ENCODE results near the gene UBE2J2. TPM values are rescaled to one million over a fixed set of nuclear protein-coding genes. Genes with fewer than 3 reads are reported as not detected.

The UBE2J2 gene
- total RNA-seq, 6 experiments from 2014 or later, result 56.2 to 67.9 (median 61.1) TPM

DNA sequence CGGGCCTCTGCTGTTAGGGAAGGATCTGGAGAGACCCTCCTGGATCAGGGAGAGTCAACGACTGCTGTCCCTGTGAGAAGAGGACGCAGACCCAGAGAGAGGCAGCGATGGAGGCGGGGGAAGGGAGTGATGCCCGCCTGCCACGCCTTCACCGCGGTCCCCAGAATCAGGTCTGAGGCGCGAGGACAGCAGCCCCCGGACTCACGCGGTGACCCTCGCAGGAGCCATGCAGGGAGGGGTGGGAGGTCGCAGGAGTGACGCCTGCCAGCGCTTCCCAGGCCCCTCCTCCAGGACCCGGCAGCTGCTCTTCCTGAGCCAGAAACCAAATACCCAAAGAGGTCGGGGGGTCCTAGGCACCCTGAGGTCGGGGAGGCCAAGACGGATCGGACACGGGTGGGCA is 53.5 kb downstream of the UBE2J2 start:
- no peak for DNase-seq
- Mint-ChIP-seq H3K27me3 (ENCODE audit: insufficient read depth) (0 out of 2 replicates have a peak, but pooled peaks cover 1% of the 10 kb centered on the region), H3K4me3 (no peak overlapping the region), H3K36me3 (ENCODE audit: low read depth) (peaks cover 27% of the 10 kb centered on the region), H3K4me1 (ENCODE audit: low read depth) (no peaks in the 10 kb centered on the region), H3K9me3 (no peaks in the 10 kb centered on the region), H3K27ac (no peak overlapping the region)
- TF ChIP-seq, protein P1, sequence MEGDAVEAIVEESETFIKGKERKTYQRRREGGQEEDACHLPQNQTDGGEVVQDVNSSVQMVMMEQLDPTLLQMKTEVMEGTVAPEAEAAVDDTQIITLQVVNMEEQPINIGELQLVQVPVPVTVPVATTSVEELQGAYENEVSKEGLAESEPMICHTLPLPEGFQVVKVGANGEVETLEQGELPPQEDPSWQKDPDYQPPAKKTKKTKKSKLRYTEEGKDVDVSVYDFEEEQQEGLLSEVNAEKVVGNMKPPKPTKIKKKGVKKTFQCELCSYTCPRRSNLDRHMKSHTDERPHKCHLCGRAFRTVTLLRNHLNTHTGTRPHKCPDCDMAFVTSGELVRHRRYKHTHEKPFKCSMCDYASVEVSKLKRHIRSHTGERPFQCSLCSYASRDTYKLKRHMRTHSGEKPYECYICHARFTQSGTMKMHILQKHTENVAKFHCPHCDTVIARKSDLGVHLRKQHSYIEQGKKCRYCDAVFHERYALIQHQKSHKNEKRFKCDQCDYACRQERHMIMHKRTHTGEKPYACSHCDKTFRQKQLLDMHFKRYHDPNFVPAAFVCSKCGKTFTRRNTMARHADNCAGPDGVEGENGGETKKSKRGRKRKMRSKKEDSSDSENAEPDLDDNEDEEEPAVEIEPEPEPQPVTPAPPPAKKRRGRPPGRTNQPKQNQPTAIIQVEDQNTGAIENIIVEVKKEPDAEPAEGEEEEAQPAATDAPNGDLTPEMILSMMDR (IDR thresholded peaks at IDR 0.05), result no peak

DNA sequence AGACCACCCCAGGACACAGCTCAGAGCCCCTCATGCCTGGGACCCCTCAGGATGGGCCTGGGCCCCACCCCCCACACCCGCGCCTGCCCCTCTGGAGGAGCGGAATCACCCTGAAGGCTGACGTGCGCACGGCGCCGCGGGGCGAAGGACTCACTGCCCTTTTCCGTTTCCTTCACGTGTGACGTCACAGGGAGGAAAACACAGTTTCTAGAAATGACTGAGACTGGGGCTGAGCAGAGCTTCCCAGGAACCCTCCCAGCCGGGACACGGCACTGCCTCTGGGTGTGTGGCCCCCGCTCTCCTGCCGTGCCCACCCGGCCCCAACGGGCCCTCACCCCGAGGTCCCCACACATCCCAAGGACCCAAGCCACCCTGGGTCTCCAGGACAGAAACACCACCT is 54.3 kb downstream of the UBE2J2 start:
- Mint-ChIP-seq H3K27ac (no peak overlapping the region), H3K4me1 (ENCODE audit: low read depth) (no peaks in the 10 kb centered on the region), H3K4me3 (no peak overlapping the region), H3K27me3 (ENCODE audit: insufficient read depth) (0 out of 2 replicates have a peak, but pooled peaks cover 1% of the 10 kb centered on the region), H3K9me3 (no peaks in the 10 kb centered on the region), H3K36me3 (ENCODE audit: low read depth) (peaks cover 23% of the 10 kb centered on the region)
- no peak for DNase-seq
- TF ChIP-seq, protein P1 (IDR thresholded peaks at IDR 0.05), result no peak

DNA sequence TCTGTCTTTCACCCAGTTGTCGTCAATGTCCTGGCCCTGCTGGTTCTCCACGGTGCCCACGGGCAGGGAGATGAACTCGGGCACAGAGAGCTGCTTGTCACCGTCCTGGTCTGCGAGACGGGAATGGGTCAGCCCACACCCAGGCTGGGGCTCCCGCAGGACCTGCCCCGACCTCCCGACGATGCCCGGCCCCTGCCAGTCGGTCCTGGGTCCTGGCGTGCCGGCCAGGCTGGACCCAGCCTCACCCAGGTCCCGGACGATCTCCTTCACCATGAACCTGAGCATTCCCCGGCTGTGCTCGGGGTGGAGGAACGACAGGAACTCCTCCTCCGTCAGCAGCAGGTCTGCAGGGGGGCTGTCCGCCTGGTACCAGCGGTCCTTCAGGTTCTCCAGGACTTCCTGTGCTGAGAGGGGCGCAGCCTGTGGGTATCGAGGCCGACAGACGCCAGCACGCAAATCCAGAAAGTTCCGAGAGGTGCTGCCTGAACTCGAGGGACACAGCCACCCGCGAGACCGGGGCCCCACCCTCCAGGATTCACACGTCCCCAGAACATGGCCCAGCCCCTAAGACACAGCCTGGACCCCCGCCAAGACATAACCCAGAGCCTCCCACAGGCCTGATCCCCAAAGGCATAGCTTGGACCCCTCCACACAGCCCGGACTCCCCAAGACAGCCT is 55.0 kb downstream of the UBE2J2 start:
- DNase-seq, result no peak
- TF ChIP-seq, protein P1 (IDR thresholded peaks at IDR 0.05), result no peak
- Mint-ChIP-seq H3K27me3 (ENCODE audit: insufficient read depth) (0 out of 2 replicates have a peak, but pooled peaks cover 1% of the 10 kb centered on the region), H3K9me3 (no peaks in the 10 kb centered on the region), H3K27ac (no peak overlapping the region), H3K36me3 (ENCODE audit: low read depth) (peaks cover 23% of the 10 kb centered on the region), H3K4me3 (no peak overlapping the region), H3K4me1 (ENCODE audit: low read depth) (no peaks in the 10 kb centered on the region)

DNA sequence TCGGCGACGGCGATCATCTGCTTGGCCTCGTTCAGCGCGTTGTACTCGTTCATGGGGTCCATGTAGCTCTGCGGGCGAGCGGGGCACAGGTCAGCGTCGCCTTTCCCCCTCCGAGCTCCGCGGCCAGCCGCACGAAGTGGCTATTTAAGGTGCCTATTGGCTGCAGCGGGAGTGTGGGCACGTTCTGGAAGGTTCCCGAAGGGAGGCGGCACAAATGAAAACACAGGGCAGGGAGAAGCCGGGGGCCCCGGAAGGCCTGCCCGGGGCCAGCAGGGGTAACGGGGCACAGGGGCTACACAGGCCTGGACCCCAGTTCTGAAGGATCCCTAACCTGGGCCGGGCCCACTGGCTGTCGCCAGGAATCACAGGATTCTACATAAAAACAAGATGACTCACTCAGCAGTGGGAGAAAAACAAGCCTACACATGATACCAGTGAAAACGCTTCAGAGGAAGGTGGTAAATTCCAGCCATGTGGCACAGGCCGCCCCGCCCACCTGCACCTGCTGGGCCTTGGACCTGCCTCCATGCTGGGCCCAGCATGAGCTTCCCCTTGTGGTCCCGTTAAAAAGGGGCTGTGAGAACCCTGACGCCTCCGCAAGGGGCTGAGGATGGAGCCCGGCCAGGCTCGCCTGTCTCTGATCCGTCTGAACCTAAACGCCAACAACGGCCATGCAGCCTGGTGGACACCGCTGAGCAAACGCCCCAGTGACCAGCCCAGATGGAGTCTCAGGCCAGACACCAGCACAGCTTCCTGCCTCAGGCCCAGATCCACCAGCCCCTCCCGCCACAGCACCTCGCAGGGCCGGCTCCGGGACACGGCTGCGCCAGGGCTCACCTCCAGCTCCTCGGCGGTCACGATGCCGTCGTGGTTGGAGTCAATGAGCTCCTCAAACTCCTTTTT is 55.8 kb downstream of the UBE2J2 start:
- Mint-ChIP-seq H3K36me3 (ENCODE audit: low read depth) (peaks cover 18% of the 10 kb centered on the region), H3K9me3 (no peaks in the 10 kb centered on the region), H3K4me1 (ENCODE audit: low read depth) (no peaks in the 10 kb centered on the region), H3K27me3 (ENCODE audit: insufficient read depth) (0 out of 2 replicates have a peak, but pooled peaks cover 1% of the 10 kb centered on the region), H3K4me3 (no peak overlapping the region), H3K27ac (no peak overlapping the region)
- DNase-seq, result no peak
- TF ChIP-seq, protein P1 (IDR thresholded peaks at IDR 0.05), result no peak

DNA sequence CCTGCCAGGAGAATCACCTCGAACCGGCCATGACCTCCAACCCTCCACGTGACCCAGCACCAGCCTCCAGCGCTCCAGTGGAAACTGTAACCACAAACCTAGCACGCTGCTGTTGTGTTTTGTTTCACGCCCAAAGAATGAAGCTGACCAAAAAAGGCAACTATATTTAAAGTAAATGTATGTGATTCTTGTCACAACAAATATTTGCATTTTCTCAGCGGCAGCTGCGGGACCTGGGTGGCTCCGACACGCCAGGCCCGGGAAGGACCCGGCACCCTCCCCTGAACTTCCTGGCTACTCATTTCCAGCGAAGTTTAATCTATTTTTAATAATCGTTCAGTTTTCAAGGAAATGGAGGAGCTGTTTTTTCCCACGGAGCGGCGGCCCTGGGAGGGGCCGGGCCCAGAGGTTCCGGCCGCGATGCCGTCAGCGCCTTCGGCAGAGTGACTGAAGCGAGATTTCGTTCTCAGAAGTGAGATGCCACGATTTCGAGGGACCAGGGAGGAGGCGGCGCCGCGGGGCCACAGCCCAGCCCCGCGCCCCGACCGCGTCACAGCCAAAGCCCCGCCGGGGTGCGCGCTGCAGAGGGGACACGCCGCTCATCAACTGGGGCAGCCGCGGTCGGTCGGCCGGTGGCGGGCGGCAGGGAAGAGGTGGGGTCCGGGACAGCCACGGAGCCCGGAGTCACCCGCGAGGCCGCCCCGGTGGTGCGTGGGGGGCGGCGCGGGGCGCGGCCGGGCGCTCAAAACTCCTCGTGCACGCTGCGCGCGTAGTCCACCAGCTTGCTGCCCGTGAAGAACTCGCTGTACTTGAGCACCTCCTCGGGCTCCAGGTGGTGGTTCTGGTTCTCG is 56.7 kb downstream of the UBE2J2 start:
- 0 out of 2 replicates have a peak, but pooled peaks cover 1% of the 10 kb centered on the region for H3K27me3 Mint-ChIP-seq (ENCODE audit: insufficient read depth)
- H3K27ac Mint-ChIP-seq, result no peak overlapping the region
- H3K4me1 Mint-ChIP-seq (ENCODE audit: low read depth), result no peaks in the 10 kb centered on the region
- H3K4me3 Mint-ChIP-seq, result no peak overlapping the region
- H3K36me3 Mint-ChIP-seq (ENCODE audit: low read depth), result peaks cover 15% of the 10 kb centered on the region
- TF ChIP-seq, protein P1 (IDR thresholded peaks at IDR 0.05), result no peak
- no peaks in the 10 kb centered on the region for H3K9me3 Mint-ChIP-seq
- DNase-seq, result no peak

Data from HFFc6 (cell line).